GM21423 (cell line): ENCODE results near the gene PTPRN2.

Experiments used
- ATAC-seq: cut with Tn5 transposase; IDR thresholded peaks from one replicate; pipeline ENCODE4 v1.9.1; 2021; ENCODE audit warnings: mild to moderate bottlenecking, moderate library complexity; ENCODE audit not compliant: unreplicated experiment

PTPRN2 gene

DNA sequence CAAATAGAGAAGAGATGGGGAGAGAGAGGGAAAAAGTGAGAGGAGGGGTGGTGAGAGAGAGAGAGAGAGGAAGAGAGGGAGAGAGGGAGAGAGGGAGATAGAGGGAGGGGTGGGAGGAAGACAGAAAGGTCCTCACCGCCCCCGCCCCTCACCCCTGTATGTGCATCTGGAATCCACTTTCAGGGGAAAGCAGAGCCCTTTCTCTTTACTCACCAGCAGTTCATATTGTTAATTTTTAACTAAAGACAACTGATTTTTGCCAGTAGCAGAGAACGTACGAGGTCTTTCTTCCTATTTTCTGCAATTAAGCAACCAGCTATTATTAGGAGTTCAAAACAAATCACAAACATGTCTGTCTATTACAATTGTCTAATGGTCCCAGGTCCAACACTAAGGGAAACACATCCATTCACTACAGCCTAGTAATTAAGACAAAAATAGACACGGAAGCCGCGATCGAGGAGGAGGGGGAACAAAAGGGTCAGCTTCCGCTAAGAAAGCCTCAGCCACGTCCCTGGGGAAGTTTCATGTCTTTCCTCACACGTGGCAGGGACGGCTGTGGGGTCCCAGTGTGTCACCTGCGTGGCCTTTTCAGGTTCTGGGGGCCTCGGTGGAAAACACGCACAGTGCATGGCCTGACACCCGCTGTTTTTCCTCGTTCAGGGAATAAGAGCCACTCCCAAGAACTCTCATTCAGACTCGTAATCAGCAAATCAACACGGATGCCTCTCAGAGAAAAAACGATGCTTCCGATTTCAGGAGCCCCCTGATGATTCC lies 572.0 kb downstream of the PTPRN2 start:
- no peak for ATAC-seq

DNA sequence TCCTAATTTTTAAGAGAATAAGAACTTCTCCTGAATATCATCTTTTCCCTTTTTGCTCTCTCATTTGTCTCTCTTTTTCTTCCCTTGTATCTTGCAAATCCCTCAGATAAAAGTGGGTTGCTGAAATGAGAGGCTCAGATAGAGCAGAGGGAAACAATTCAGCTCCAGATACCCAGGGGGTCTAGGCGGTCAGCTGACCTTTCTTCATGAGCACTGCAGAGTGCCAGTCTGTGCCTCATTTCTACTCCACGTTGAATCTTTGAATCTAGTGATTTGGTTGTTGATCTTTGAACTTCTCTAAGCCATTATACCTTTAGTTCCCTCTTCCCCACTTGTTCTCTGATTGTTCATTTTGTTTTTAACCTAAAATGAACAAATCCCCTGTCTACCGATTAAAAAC lies 572.6 kb downstream of the PTPRN2 start:
- ATAC-seq: no peak

- no peak for ATAC-seq
Measured at GRCh38 chr7:158013085-158013668, 574.4 kb downstream of the PTPRN2 start.

DNA sequence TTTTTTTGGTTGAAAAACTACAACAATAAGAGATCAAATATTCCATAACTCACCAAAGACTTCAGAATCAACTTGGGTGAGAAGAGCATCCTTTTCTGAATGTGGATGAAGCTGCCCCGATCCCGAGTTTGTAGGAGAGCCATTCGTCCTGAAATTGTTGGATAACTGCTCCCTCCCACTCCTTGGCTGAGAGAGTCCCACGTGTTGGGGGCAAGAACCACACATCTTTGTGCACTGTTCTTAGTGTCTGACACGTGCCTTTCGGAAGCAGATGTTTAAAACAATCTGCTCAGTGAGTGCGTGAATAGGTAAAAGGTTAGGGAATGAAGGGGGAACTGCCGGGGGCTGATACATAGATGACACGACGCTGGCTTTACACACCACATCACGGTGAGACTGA lies 575.7 kb downstream of the PTPRN2 start:
- no peak for ATAC-seq

GRCh38 chr7:158010961-158011693 lies 576.5 kb downstream of the PTPRN2 start:
- no peak for ATAC-seq

DNA sequence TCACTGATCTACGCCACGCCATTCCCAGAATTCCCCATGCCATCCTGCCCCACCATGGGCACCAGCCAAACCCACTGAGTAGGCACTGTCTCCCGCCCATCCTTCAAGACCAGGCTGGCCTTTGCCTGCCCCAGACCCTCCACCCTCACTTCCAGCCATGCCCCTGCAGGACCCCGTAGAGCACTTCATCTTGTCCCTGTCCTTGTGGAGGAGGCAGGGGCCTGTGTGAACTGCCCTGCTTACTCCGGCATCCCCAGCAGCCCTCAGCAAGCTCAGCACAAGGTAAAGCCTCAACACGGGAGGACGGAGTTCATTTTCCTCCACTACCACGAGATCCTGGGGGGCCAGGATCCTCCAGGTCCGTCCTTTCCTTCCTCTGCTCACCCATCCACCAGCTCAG lies 577.7 kb downstream of the PTPRN2 start:
- ATAC-seq: no peak

DNA sequence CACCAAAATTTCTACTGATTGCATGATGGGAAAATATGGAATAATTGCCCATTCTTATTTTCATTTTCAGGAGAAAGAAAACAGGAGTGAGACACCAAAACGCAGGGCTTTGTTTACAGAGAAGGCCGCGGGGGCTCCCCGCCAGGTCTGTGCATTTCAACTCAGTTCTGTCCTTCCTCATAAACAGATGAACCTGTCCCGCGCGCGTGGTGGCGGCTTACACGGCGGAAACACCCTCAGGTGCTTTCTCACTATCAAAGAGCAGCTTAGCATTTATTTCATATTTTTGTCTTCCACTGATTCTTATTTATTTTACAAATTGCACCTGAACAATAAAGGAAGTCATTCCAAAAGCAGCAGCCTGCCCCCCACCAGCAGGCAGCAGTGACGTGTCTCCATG lies 579.4 kb downstream of the PTPRN2 start:
- no peak for ATAC-seq

- no peak for ATAC-seq
Measured at GRCh38 chr7:158007697-158008257, 579.8 kb downstream of the PTPRN2 start.

DNA sequence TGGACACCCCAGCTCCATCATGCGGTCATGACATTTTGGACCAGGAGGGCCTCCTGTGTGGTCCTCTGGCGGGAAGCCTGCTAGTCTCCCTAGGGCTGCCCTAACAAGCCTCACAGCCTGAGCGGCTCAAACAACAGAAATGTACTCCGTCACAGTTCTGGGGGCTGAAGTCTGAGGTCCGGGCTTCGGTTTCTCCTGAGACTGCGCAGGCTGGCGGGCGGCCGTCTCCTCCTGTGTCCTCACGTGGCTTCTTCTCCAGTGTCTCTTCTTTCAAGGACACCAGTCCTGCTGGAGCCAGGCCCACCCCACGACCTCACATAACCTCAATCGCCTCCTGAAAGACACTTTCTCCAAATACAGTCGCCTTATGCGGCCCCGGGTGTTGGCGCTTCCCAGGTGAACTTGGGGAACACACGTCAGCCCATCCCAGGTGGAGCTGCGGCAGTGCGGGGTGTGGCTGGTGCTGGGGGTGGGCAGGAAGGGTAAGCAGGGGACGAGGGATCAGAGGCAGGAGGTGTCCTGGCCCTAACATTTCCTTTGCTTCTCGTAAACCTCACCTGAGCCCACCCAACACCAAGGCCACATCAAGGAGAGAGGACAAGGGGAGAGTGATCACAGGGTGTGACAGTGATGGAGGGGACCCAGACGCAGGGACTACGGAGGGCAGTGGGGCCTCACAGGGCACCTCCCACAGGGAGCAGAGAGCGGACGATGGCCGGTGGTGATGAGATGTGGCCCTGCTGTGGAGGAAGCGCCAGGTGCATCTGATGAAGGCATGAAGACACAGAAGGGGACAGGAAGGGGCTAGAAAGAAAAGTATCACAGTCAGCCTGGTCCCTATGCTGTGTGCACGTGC lies 580.6 kb downstream of the PTPRN2 start:
- ATAC-seq: no peak

DNA sequence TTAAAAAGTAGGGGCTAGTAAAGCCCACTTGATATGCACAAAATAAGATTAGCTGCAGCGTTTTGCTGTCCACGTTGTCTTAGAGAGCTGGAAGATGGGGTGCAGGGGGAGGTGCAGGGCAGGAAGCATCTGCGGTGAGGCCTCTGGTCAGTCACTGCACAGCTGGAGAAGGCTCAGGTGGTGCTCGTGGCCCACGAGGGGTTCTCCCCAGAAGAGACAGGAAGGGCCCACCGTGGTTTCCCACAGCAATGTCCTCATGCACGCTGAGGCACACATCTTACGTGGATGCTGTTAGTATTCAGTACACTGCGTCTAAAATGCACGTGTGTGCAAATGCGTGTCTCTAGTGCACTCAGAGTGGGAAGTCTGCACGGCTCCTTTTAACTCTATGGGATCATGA lies 582.1 kb downstream of the PTPRN2 start:
- no peak for ATAC-seq

DNA sequence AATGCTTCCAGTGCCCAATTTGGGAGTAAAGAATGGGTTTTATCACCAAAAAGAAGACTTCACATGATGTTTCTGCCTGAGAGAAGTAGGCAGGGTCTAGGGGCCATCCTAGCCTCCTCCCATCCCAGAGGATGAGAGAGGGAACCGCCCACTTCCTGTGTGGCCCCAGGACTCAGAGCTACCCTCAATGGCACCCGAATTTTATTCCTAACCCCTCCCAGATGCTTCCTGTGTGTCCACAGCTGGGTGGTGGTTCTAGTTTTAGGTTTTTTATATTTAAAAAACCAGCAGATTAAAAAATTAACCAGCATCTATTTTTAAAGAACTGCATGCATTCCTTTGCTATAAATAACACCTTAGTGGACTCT lies 583.5 kb downstream of the PTPRN2 start:
- ATAC-seq: no peak

DNA sequence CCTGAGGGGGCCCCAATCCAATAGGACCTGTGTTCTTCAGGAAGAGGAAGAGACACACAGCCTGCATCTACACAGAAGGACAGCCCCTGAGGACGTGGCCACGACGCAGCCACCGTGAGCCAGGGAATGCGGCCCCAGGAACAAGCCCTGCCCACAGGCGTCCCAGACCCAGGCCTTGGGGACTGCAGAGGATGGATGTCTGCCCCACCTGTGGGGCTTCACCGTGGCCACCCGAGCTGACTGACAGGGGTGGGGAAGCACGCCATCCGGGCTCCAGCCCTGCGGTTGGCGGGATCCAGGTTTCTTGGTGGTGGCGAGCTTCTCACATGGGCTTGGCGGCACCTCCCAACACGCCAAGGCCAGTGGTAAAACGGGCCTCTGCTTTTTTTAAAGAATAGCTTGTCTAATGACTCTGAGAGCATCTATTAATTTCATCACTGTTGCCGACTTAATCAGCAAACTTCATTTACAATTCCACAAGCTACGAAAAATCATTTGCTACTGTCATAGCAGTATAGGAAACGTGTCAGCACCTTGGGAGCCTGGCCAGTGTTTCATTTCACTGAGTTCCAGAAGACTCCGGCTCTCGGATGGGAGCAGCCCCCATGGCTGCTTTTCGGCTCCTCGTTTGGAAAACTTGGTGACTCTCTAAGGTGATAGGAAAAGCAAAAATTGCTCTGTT lies 584.0 kb downstream of the PTPRN2 start:
- no peak for ATAC-seq

DNA sequence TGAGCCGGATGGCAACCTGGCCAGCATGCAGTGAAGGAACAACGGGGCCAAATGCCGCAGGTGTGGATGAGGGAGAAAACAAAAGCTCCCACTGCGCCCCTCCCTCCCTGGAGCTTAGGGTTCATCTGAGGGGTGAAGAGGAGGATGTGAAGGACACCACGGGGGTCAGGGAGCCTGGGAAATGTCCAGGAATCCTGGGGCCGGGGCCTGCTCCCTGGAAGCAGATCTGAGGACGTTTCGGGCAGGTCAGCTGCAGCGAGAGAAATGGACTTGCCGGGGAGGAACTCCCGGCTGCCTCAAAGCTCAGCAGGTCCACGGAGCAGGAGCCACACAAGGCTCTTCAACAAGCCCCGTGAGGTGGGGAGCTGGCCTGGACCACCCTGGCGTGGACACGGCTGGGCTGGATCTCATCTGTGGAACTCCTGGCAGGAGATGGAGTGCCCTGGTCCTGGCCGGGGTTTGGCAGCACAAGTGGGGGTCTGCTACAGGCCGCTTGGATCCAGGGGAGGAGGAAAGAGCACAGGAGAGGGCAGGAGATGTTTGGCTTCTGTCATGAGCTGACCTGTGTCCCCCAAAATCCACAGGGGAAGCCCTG lies 585.0 kb downstream of the PTPRN2 start:
- no peak for ATAC-seq

DNA sequence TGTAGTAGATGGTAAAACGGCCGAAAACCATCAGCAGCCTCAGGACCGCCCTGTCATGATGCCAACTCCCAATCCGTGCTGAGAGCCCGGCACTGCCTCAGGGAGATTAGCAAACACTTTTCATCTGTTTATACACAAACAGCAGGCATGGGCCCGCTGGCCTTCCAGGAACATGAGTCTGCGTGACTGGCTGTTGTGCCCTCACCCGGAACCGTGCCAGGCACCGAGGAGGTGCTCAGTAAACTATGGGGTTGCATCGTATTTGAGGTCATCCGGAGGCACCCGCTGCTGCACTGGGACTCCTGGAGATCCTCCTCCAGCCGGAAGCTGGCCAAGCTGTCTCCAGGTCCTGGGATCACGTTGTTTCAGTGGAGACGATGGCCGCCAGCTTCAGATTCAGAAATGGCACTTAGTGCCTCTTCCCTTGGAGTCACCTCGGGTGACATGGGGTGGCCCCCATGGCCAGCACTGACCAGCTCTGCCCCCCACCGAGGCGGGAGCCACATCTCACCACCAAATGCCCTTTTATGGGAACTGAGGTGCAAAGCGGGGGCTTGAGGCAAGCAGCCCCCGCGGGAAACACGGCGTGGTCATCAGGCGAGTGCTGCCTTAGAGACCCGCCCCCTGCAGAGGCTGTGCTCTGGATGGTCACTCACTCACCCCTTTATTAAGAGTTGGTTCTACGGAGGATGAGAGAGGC lies 585.9 kb downstream of the PTPRN2 start:
- ATAC-seq: no peak

DNA sequence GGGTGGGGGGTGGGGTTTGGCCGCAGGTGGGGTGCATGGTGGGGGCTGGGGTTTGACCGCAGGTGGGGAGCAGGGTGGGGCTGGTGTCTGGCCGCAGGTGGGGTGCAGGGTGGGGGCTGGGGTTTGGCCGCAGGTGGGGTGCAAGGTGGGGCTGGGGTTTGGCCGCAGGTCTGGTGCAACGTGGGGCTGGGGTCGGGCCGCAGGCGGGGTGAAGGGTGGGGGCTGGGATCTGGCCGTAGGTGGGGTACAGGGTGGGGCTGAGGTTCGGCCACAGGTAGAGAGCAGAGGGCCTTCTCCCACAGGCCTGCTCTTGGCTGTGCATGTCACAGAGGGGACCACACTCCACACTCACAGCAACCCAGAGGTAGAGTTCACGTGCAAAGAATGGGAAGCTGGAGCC lies 586.6 kb downstream of the PTPRN2 start:
- ATAC-seq: no peak

DNA sequence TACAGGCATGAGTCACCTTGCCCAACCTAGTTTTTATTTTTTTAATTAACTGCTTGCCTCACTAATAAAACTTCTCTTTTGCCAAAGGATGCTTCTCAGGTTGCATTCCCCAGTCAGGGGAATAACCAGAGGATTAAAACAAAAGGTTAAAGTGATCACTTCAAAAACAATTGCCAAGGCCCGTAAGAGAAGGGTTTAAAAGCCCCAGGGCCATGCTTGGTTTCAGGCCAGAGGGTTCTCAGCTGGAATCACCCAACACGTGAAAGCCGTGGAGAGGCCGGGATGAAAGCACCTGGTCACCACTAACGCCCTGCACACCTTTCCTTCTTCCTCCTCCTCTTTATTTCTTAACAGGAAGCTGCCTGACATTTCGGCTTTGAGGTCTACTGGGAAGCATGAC lies 587.5 kb downstream of the PTPRN2 start:
- no peak for ATAC-seq

DNA sequence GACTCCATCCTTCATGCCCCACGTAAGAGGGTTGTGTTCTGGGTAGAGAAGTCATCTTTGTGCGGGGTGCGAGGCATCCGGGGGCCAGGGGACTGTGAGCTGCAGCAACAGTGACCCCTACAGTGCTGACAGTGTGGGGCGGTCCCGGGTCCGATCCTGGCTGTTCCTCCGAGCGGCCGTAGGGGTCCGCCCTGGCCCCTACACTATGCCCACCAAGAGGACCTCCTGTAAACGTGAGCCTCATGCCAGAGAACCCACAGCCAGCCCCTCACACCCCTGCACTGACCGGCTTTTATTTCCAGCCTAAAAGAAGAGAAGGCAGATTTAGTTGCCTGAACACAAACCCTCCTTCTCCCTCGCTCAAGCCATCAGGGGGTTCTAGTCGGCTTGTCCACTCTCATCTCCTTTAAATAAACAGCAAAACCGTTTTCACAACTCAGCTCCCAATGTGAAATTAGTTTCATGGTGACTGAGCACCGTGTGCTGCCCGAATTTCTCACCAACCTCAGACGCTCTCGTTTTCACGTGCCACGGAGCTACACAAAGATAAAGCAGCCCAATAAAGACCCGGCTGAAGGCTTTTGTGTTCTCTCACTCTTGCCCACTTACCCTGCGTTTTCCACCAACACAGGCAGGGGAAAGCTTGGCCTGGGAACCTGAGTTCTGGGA lies 588.6 kb downstream of the PTPRN2 start:
- ATAC-seq: no peak

GRCh38 chr7:157997471-157997870 lies 590.2 kb downstream of the PTPRN2 start:
- ATAC-seq: no peak

- ATAC-seq: no peak
Measured at GRCh38 chr7:157997080-157997440, 590.6 kb downstream of the PTPRN2 start.
